K562 (cell line): Measurements from ENCODE around the gene MTHFR. TPM values are rescaled to one million over a fixed set of nuclear protein-coding genes. Genes with fewer than 3 reads are reported as not detected.

Experiments
- ARID2 ChIP-seq: fragments of 450-650 bp; IDR thresholded peaks from 2 replicates; pipeline ENCODE4 v1.6.1; 2017; ENCODE audit warnings: antibody characterized with exemption, mild to moderate bottlenecking
- BRD4 ChIP-seq: fragments of 200-600 bp; sonication (generic); IDR thresholded peaks from 2 replicates; pipeline ENCODE4 v1.6.1; 2017; ENCODE audit warnings: inconsistent platforms
- DMBX1 ChIP-seq: fragments of 250-450 bp; sonication (Bioruptor Pico); IDR thresholded peaks from 2 replicates; pipeline ENCODE4 v1.8.0; 2022; ENCODE audit warnings: inconsistent platforms, mild to moderate bottlenecking, moderate library complexity, borderline replicate concordance
- HMG20B ChIP-seq: fragments of 250-450 bp; sonication (Bioruptor Pico); IDR thresholded peaks from 2 replicates; pipeline ENCODE4 v1.5.0; 2021; ENCODE audit warnings: mild to moderate bottlenecking
- KDM2B ChIP-seq: fragments of 250-450 bp; sonication (Bioruptor Pico); IDR thresholded peaks from 2 replicates; pipeline ENCODE4 v1.8.0; 2021; ENCODE audit warnings: mild to moderate bottlenecking, moderate library complexity
- KLF10 ChIP-seq: fragments of 250-450 bp; sonication (Bioruptor Pico); IDR thresholded peaks from 2 replicates; pipeline ENCODE4 v1.6.1; 2021; ENCODE audit warnings: matching md5 sums
- MLLT1 ChIP-seq, 2 experiments: fragments of 450-650 bp; IDR thresholded peaks; 2 replicates each; pipeline ENCODE4 v1.6.1; 2016
- MYNN ChIP-seq, 2 experiments: sonication (generic); formaldehyde crosslinking in 1 of 2; IDR thresholded peaks; 2 replicates each; pipeline versions ENCODE4 v1.5.0 to v1.6.1; 2016 to 2020; ENCODE audit warnings: antibody characterized with exemption in 1 of 2, missing genetic modification reagents in 1 of 2
- NFRKB ChIP-seq: fragments of 450-650 bp; IDR thresholded peaks from 2 replicates; pipeline ENCODE4 v1.6.1; 2016; ENCODE audit warnings: low read depth
- NKRF ChIP-seq: fragments of 450-650 bp; IDR thresholded peaks from 2 replicates; pipeline ENCODE4 v1.6.1; 2016; ENCODE audit warnings: borderline replicate concordance
- POLR2AphosphoS2 ChIP-seq: IDR thresholded peaks from 2 replicates; pipeline ENCODE4 v1.6.1; 2012; ENCODE audit warnings: low read length, improper control_type of control experiment
- POLR2AphosphoS5 ChIP-seq: IDR thresholded peaks from 2 replicates; pipeline ENCODE4 v1.6.1; 2011; ENCODE audit warnings: mild to moderate bottlenecking, low read depth, low read length, moderate library complexity; ENCODE audit not compliant: control insufficient read depth, insufficient read depth
- POU5F1 ChIP-seq: fragments of 150-350 bp; IDR thresholded peaks from 2 replicates; pipeline ENCODE4 v1.6.1; 2014; ENCODE audit warnings: borderline replicate concordance, low read length, low read depth, mild to moderate bottlenecking; ENCODE audit not compliant: partially characterized antibody
- SIN3B ChIP-seq: fragments of 450-650 bp; IDR thresholded peaks from 2 replicates; pipeline ENCODE4 v1.6.1; 2017; ENCODE audit warnings: low read depth, mild to moderate bottlenecking, moderate library complexity
- SMARCA5 ChIP-seq: fragments of 450-650 bp; IDR thresholded peaks from 2 replicates; pipeline ENCODE4 v1.6.1; 2016
- THAP12 ChIP-seq: fragments of 250-450 bp; sonication (Bioruptor Pico); IDR thresholded peaks from 2 replicates; pipeline ENCODE4 v1.9.0; 2021; ENCODE audit warnings: mild to moderate bottlenecking, inconsistent platforms
- XRCC3 ChIP-seq: fragments of 450-650 bp; IDR thresholded peaks from 2 replicates; pipeline ENCODE4 v1.6.1; 2017; ENCODE audit warnings: mild to moderate bottlenecking, moderate library complexity
- YY1 ChIP-seq, 3 experiments: IDR thresholded peaks; 2 replicates each; pipeline ENCODE4 v1.6.1; 2011; ENCODE audit warnings: low read length in 2 of 3, mild to moderate bottlenecking in 2 of 3, moderate library complexity in 2 of 3, borderline replicate concordance in 1 of 3, control low read depth in 1 of 3, low read depth in 1 of 3; ENCODE audit not compliant: insufficient read depth in 3 of 3, insufficient replicate concordance in 2 of 3, control insufficient read depth in 1 of 3, insufficient read length in 1 of 3; ENCODE audit errors: extremely low read depth in 1 of 3
- ZBED1 ChIP-seq: IDR thresholded peaks from 2 replicates; pipeline ENCODE4 v1.6.1; 2014
- ZNF175 ChIP-seq: fragments of 200-800 bp; sonication (Bioruptor generic); IDR thresholded peaks from 2 replicates; pipeline ENCODE4 v1.6.1; 2016; ENCODE audit warnings: low read depth, mild to moderate bottlenecking, missing genetic modification characterization, missing compliant biosample characterization
- ZNF644 ChIP-seq: fragments of 200-800 bp; sonication (Bioruptor generic); IDR thresholded peaks from 2 replicates; pipeline ENCODE4 v1.6.1; 2016; ENCODE audit warnings: low read depth, missing genetic modification characterization, missing compliant biosample characterization
- ZNF766 ChIP-seq: fragments of 200-800 bp; sonication (Bioruptor generic); conservative IDR thresholded peaks from 2 replicates; pipeline ENCODE4 v1.6.1; 2016; ENCODE audit warnings: missing genetic modification characterization, missing compliant biosample characterization
- polyA plus RNA-seq, 8 experiments: library from polyadenylated mRNA; depleted of rRNA in 4 of 8; stranded (reverse) in 5 of 8; unstranded in 3 of 8; fragments of >200 nt; fragmentation: Nextera tagmentation in 2 of 8; fragmentation: Illumina TruSeq in 1 of 8; extraction: Ambion mirVana in 2 of 8; extraction: Trizol in 1 of 8; gene quantifications; 2 replicates each; pipeline versions ENCODE4 v1.2.1 to v1.2.3, GENCODE V29; 2011 to 2014; ENCODE audit warnings: inconsistent platforms in 1 of 8, missing spikeins in 1 of 8
- total RNA-seq, 7 experiments: library from RNA; depleted of rRNA in 6 of 7; stranded (reverse); fragments of >200 nt in 6 of 7; fragmentation: Illumina TruSeq in 2 of 7; extraction: Trizol in 2 of 7; gene quantifications; 2 replicates each; pipeline versions ENCODE4 v1.2.1 to v1.2.3, GENCODE V29; 2011 to 2021; ENCODE audit warnings: low replicate concordance in 1 of 7

MTHFR gene
- total and polyA plus RNA-seq, 9 of the 15 experiments (the other 6 are each of a cell fraction or from before 2014, with no cell fraction given) = 5.0 to 104 (median 62.6) TPM

- no peak for TF ChIP-seq NKRF
- peak; percentile 60; the same call in 1 of the 2 replicates for TF ChIP-seq SMARCA5
- no peak for TF ChIP-seq HMG20B (CRISPR knock-in tag)
- no peak for TF ChIP-seq SIN3B
- peak; percentile 82 to 86; a peak in 2 of 4 replicates for TF ChIP-seq MLLT1 (IDR thresholded peaks at IDR 0.05)
- peak; percentile 83 for TF ChIP-seq BRD4
- no peak for TF ChIP-seq ZNF766 (CRISPR knock-in tag)
- peak; percentile 2; the same call in 1 of the 2 replicates for TF ChIP-seq ZNF175 (CRISPR knock-in tag)
- TF ChIP-seq THAP12 (CRISPR knock-in tag) = 0 out of 2 replicates have a peak, but pooled peaks have one; percentile 3
- peak; percentile 86 for TF ChIP-seq NFRKB
- TF ChIP-seq POLR2AphosphoS2 = 0 out of 2 replicates have a peak, but pooled peaks have one; percentile 80
- TF ChIP-seq XRCC3 = no peak
- TF ChIP-seq KDM2B (CRISPR knock-in tag) = no peak
- peak; percentile 43; the same call in 1 of the 2 replicates for TF ChIP-seq MYNN (IDR thresholded peaks at IDR 0.05)
- no peak for TF ChIP-seq MYNN (CRISPR knock-in tag; IDR thresholded peaks at IDR 0.05)
- peak; percentile 26 for TF ChIP-seq POU5F1
- TF ChIP-seq ZNF644 (tag) = 0 out of 2 replicates have a peak, but pooled peaks have one; percentile 13
- TF ChIP-seq ZBED1 = peak; percentile 35; the same call in 1 of the 2 replicates
- peak; percentile 69; the same call in 1 of the 2 replicates for TF ChIP-seq ARID2
- TF ChIP-seq YY1 (IDR thresholded peaks at IDR 0.05; ENCODE audit: borderline replicate concordance in 1 of 3, control insufficient read depth in 1 of 3, extremely low read depth in 1 of 3, insufficient read depth in 3 of 3, insufficient read length in 1 of 3, insufficient replicate concordance in 2 of 3, low read depth in 1 of 3, low read length in 2 of 3) = peak in 1 of 3 experiments; percentile 25
- TF ChIP-seq POLR2AphosphoS5 = peak; percentile 66; the same call in 1 of the 2 replicates
- TF ChIP-seq KLF10 = peak; percentile 15; the same call in 1 of the 2 replicates
- peak; percentile 18; the same call in 1 of the 2 replicates for TF ChIP-seq DMBX1 (CRISPR knock-in tag)
These were observed 920 bp downstream of the MTHFR start (continued) for GRCh38 chr1:11804666-11805421.
